Measurements from ENCODE around the gene NRIP3.
A peak's percentile ranks its signal among the peaks of the same experiment; 100 is the strongest.
"Not testable (repeated sequence)": the region's sequence is repeated elsewhere in the genome, so short reads cannot be mapped to it uniquely, and the experiment has no call there.

Gene NRIP3

GRCh38 chr11:9014826-9015225, 11.0 kb upstream of the NRIP3 start:
- DNase-seq: no peak

DNA sequence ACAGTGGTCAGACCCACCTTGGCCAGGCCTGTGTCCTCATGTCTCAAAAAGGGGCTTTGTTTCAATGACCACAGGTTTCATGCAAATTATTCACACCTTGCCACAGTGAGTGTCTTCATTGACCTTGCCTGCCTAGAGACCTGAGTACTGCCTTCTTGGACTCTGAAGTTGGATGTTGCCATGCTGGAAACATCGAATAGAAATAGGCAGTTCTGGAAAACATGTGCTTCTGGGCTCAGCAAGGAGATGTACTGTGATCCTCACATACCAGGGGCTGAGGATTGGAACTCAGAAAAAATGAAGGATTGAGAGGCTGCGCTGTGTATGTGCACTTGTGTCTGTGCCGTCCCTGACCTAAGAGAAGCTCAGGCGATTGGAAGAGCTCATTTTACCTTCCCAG, 9.6 kb upstream of the NRIP3 start:
- no peak for DNase-seq

GRCh38 chr11:9009538-9009937, 5.7 kb upstream of the NRIP3 start:
- not testable (repeated sequence) for DNase-seq

GRCh38 chr11:9008661-9009060, 4.9 kb upstream of the NRIP3 start:
- no peak for DNase-seq

DNA sequence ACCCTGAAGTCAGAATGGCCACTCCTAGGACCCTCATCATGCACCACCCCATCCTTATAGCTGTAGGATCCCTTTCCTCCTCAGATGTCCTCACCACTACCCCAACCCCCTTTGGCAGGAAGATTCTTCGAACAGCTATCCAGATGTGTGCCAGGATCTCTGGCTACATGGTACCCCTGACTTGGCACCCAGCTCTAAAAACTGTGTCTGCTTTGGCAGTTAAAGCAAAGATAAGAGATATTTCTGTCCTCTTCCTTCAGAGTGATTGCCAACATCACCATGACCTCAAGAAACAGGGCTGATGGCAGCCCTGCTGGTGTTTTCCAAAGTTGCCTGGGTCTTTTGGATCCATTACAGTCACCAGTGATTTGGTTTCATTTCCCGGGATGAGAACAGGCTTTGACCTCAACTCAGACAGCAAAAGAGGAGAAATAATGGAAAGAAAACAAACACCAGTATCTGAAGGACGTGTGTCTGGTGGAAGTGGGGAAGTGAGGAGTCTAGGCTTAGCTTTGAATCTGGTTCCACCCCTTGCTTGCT, 4.3 kb upstream of the NRIP3 start:
- DNase-seq: no peak

GRCh38 chr11:9005087-9005486, 1.3 kb upstream of the NRIP3 start:
- no peak for DNase-seq

GRCh38 chr11:9004183-9004926, 554 bp upstream of the NRIP3 start:
- peak; percentile 70 for DNase-seq

GRCh38 chr11:9002920-9003572, 755 bp downstream of the NRIP3 start:
- DNase-seq: peak; percentile 66

DNA sequence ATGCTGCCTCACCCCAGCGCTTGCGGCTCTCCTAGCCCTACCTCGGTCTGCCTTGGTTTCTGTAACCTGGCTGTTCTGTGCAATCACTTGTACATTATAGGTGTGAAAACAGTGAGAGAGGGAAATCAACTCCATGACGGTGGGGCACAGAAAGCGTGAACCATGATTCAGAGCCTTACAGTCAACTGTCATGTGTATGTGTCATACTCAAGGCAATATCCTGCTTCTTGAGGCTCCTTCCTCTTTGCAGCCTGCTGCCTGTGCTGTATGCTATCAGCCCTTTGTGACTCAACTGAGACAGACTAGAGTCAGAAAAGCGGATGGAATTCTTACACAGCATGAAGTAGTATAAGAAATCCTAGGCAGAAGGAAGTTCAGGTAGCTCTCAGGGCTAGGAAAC, 2.1 kb downstream of the NRIP3 start:
- peak; percentile 70 for DNase-seq

- DNase-seq: no peak
Measured at GRCh38 chr11:8998017-8998416, 5.8 kb downstream of the NRIP3 start.

DNA sequence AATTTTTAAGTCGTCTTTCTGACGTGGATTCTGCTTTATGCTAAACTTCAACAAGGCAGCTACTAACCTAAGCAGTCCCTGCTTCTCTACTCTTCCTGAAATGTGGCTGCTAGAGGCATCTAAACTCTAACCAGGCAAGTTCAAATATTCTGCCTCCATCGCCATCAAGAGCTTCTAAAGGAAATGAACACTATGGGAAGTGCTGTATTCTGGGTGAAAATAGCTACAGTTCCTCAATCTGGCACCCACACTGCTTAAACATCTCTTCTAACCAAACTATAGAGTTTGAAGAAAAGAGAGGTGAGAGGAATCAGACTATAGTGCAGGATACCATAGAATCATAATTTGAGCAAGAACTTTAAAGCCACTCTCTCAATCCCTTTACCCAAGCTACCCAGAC, 6.3 kb downstream of the NRIP3 start:
- no peak for DNase-seq

- no peak for DNase-seq
Measured at GRCh38 chr11:8989453-8989852, 14.3 kb downstream of the NRIP3 start.

DNA sequence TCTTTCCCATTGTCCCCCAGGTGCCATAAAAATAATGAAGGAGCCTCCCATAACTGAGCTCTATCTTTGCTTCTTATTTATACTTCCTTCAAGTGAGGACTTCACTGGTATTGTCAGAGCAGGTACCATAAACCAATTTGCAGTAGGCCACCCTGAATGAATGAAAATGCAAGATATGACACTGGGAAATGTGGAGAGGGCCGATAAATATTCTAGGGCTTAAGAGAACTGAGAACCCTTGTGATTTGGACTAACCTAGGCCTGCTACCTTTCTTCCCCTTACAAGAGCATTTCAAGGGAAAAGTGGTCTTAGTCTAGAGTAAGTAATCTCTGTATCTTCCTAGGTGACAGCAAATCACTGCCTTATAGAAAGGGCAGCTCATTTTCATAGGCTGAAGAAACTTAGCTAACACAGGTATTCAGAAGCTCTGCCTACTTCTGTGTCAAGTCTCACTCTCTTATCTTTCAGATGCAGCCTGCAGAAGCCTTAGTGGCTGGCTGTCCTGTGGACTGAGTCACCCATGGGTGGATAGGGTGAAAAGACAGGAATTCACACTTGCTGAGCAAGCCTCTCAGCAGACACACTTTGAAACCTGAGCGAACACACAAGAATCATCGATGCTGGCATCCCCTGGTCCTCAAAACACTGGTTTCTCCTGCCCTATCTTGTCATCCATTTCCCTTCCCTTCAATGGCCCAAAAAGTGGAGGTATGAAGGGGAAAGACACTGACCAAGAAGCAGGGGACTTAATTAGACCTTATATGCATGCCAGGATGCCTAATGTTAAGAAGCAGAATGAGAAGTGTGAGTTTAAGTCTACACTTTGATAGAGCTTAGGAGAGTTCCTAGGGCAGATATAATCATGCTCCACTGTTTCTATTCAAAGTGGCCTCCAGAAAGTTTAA, 15.2 kb downstream of the NRIP3 start:
- DNase-seq: no peak

DNA sequence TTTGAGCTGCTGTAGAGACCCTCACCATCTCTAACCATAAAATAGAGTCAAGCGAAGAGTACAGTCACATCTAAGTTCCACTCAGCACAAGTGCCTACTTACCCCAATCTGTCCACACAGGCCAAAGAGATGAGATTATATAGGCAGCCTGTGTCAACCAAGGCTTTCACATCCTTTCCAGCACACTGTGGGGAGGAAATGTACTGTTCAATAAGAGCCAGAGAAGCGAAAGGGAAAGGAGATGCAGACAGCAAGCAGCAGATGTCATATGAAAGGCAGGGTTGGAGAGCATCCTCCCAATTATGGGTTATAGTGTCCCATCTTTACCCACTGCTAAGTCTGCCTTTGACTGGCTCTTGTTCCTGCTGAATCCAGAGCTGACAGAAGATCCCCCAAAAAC, 16.4 kb downstream of the NRIP3 start:
- DNase-seq: no peak

DNA sequence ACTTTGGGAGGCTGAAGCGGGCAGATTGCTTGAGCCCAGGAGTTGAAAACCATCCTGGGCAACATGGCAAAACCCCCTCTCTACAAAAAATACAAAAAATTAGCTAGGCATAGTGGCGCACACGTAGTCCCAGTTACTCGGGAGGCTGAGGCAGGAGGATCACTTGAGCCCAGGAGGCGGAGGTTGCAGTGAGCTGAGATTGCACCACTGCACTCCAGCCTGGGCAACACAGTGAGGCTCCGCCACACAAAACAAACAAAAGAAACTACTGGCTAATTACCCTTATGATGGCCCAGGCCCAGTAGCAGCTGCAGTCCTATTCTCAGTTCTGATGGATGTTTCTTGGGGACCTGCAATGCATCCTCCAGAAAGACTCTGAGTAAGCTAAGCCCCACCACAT, 17.0 kb downstream of the NRIP3 start:
- DNase-seq: not testable (repeated sequence)

DNA sequence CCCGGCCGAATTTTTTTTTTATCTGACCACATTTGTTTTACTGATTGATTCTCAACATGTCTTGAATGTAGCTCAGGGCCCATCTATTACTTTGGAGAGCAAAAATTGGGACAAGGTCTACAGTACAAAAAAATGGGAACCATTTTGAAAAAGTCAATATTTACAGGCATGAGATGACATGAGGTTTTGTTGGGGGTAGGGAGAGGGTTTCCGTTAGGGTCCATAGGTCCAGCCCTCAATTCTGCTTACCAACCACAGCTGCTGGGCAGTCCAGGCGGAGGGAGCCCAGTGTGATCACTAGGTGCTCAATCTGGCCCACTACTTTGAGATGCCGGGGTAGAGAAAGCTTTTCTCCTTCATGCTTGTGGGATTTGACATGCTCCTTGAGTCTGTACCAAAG, 18.3 kb downstream of the NRIP3 start:
- DNase-seq: no peak

DNA sequence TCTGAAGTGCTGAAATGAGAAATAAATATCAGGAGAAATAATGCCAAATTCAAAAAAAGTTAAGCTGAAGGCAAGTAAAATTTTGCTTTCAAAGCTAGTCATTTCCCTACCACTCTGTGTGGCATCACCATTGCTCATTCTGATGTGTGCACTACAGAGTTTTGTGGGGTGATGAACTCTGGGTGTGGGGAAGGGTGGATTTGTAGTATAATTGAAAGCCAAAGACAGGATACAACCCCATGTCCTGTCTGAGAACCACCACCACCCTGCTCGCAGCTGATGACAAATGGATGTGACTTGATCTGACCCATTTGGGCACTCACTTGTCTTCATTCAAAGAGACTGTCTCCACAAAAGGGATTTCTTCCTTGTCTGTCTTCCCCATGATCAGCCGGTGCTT, 20.2 kb downstream of the NRIP3 start:
- DNase-seq: no peak

GRCh38 chr11:8980485-8980884, 23.3 kb downstream of the NRIP3 start:
- DNase-seq: no peak

DNA sequence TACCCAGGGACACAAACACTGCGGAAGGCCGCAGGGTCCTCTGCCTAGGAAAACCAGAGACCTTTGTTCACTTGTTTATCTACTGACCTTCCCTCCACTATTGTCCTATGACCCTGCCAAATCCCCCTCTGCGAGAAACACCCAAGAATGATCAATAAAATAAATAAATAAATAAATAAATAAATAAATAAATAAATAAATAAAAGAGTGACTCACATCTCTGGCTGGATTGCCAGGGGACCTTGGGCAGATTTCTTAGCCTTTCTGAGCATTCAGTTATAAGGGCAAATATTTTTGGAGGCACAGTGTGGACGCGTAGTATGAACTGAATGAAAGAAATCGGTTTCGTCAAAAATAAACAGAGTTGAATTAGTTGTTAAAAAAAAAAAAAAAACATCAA, 24.4 kb downstream of the NRIP3 start:
- not testable (repeated sequence) for DNase-seq

- DNase-seq: no peak
Measured at GRCh38 chr11:8973121-8973520, 30.7 kb downstream of the NRIP3 start.

DNA sequence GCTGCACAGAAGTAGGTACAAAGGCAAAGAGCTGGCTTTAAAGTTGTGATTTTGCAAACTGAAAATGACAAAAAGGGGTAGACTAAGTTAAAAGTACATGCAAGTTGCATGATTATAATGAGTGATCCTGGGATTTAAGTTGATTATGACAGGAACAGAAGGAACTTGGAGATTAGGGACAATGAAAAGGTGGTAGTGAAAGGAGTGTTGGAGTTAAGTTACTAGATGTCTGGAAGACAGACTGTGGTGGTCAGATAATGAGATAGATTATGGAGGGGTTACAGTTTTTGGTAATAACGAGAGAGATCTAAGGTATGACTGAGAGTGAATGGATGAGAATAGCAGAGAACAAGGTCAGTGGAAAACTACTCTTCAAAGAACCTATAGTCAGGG, 31.9 kb downstream of the NRIP3 start:
- no peak for DNase-seq

DNA sequence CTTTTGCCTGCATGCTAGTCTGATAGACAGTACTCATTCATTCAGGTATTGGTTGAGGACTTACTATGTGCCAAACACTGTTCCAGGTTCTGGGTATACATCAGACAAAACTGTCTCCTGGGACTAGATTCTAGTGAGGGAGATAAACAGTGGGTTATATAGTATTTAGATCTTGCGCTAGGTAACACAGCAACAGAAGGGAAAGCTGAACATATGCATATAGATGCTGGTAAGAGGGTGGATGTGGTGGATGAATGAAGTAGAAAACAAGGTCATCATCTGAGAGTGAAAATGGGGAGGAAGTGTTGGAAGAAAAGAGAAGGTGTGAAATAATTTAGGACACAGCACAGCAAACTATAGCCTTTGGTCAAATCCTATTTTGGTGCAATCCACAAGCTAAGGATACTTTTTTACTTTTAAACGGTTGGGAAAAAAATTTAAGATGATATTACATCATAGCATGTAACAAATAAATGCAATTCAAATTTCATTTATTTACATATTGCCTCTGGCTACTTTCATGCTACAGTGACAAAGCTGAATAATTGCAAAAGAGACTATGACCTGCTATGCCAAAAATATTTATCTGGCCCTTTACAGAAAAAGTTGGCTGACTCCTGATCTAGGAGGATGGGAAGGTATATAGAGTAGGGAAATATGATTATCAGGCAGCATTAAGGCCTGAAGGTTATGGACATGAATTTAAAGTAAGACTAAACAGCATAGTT, 32.4 kb downstream of the NRIP3 start:
- no peak for DNase-seq

DNA sequence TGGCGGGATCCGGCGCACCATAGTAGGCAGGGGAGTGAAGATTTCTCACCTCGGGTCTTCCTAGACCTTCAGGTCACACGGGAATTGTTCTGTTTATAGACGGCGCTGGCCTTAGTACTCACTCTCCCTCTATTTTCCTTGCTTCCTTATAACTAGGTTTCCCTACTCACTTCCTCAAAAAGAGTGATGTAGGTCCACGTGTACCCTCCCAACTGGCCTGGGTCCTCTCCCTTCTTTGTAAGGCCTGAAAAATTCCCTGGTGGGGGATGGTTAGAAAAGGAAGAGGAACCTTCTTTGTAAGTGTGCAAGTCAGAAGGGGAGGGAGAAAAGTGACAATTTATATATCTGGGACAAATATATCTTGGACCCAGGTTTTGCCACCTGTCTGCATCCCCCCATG, 36.6 kb downstream of the NRIP3 start:
- DNase-seq: no peak
